Measurements from ENCODE around the gene ZSWIM8. TPM values are rescaled to one million over a fixed set of nuclear protein-coding genes. Genes with fewer than 3 reads are reported as not detected.

The ZSWIM8 gene
- total RNA-seq, 1 donor: 30.7 TPM

Other genes with a start within 250 kb of the ZSWIM8 start
- 1.8 TPM for gene USP54, start 194.3 kb upstream of the ZSWIM8 start, total RNA-seq
- not detected for gene MYOZ1, start 144.1 kb upstream of the ZSWIM8 start, total RNA-seq
- gene SYNPO2L, start 129.6 kb upstream of the ZSWIM8 start, total RNA-seq: 0.10 TPM
- 1.8 TPM for gene AGAP5, start 87.5 kb upstream of the ZSWIM8 start, total RNA-seq
- 25.3 TPM for gene SEC24C, start 41.2 kb upstream of the ZSWIM8 start, total RNA-seq
- 4.7 TPM for gene CHCHD1, start 3.6 kb upstream of the ZSWIM8 start, total RNA-seq
- gene NDST2, start 26.0 kb downstream of the ZSWIM8 start, total RNA-seq: 66.9 TPM
- gene CAMK2G, start 88.9 kb downstream of the ZSWIM8 start, total RNA-seq: 25.9 TPM
- gene PLAU, start 125.5 kb downstream of the ZSWIM8 start, total RNA-seq: 9.7 TPM
- 70.1 TPM for gene VCL, start 212.5 kb downstream of the ZSWIM8 start, total RNA-seq